ENCODE results near the gene CARNS1. TPM values are rescaled to one million over a fixed set of nuclear protein-coding genes. Genes with fewer than 3 reads are reported as not detected.
"Not testable (repeated sequence)": the region's sequence is repeated elsewhere in the genome, so short reads cannot be mapped to it uniquely, and the experiment has no call there.

The CARNS1 gene
- total and polyA plus RNA-seq, 2 donors: 0.63 to 0.76 TPM

DNA sequence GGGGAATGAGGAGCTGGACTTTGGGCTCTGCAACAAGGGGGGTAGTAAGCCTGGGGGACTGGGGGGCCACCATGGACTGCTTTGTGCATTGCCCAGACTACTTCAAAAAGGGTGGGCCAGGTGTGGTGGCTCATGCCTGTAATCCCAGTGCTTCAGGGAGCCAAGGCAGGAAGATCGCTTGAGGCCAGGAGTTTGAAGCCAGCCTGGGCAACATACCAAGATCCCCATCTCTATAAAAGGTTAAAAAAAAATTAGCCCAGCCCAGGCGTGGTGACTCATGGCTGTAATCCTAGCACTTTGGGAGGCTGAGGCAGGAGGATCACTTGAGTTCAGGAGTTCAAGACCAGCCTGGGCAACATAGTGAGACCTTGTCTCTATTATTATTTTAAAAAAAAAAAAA, 50.1 kb downstream of the CARNS1 start:
- not testable (repeated sequence) for DNase-seq (ENCODE audit: extremely low spot score); H3K4me1 ChIP-seq (ENCODE audit: insufficient read depth); H3K4me3 ChIP-seq (ENCODE audit: low read depth, low read length); H3K36me3 ChIP-seq (ENCODE audit: insufficient read depth); H3K27ac ChIP-seq (ENCODE audit: low read depth)
- WGBS: 48% methylated on average over 2 of the region's 2 CpGs

DNA sequence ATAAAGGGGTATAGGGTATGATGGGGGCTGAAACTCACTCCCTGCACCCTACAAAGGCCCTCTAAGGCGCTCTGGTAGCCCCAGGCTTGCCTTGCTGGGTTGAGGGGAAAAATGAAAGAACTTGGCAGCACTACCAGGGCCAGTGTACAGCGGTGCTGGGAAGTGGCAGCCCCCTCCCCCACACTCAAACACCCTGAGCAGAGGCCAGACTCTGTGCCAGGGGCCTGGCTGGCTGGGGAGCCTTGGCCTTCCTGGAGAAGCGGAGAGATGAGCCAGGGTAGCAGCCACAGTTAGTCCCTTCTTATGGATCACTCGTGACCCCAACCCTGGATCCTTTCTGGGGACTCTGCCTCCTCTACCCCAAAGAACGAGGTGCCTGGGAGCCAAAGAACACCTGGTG, 50.9 kb downstream of the CARNS1 start:
- WGBS: 82% methylated on average over 5 of the region's 5 CpGs
- Histone ChIP-seq H3K4me1 (ENCODE audit: insufficient read depth) (peaks cover 5% of the 10 kb centered on the region), H3K36me3 (ENCODE audit: insufficient read depth) (no peaks in the 10 kb centered on the region), H3K4me3 (ENCODE audit: low read depth, low read length) (no peak overlapping the region), H3K27ac (ENCODE audit: low read depth) (peak overlapping the region; percentile 14)
- no peak for DNase-seq (ENCODE audit: extremely low spot score)

DNA sequence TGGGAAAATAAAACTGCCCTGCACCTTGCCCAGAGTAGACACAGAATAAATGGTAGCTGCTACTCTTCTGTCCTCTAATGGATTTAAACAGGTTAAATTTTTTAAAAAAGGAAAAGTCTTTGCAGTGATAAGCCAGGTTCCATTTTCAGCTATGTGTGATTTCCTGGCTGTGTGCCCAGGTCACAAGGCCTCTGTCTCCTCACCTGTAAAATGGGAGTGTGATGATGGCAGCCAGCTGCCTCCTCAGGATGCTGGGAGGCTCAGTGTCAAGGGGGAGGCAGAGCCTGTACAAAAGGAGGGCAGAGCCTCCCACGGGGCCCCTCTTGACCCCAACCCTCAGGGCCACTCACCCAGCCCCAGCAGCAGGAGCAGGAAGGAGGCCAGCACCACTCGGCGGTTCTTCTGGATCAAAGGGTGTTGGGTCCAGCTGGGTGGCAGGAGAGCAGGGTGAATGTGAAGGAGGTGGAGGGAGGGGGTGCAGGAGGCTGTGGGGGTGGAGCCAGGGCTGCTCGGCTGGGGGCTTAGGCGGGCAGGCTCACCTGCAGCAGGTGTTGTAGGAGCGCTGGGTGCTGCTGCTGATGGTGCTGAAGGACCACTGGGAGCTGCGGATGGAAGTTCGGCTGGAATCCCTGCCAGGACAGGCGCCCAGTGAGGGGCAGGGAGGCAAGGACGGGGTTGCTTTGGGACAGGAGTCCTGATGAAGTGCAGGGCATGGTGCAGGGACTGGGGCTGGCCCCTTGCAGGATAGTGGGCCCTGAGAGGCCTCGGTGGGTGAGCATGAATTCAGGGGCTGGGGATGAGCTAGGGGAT, 51.7 kb downstream of the CARNS1 start:
- no peaks in the 10 kb centered on the region for H3K36me3 ChIP-seq (ENCODE audit: insufficient read depth)
- peaks cover 5% of the 10 kb centered on the region for H3K4me1 ChIP-seq (ENCODE audit: insufficient read depth)
- DNase-seq (ENCODE audit: extremely low spot score): no peak
- H3K27ac ChIP-seq (ENCODE audit: low read depth): no peak overlapping the region
- 76% methylated on average over 11 of the region's 11 CpGs for WGBS
- H3K4me3 ChIP-seq (ENCODE audit: low read depth, low read length): no peak overlapping the region

DNA sequence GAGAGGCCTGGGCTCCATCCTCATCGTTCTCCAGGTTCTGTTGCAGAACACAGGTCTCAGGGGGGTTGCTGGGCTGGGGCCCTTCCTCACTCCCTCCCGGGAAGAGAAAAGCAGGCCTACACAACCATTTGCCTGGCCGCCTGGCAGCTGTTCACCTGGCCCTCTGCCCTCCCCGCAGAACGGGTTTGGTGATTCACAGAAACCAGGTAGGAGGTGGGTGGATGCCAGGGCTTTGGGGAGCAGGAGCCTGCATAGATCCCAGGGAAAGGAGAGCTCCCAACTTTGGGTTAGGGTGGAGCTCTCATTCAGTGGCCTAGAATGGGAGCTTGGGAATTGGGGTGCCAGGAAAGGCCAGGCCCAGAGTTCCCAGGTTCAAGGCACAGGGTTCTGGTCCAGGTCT, 52.6 kb downstream of the CARNS1 start:
- peaks cover 5% of the 10 kb centered on the region for H3K4me1 ChIP-seq (ENCODE audit: insufficient read depth)
- H3K4me3 ChIP-seq (ENCODE audit: low read depth, low read length): peak overlapping the region; percentile 94
- peak overlapping the region; percentile 89 for H3K27ac ChIP-seq (ENCODE audit: low read depth)
- no peak for DNase-seq (ENCODE audit: extremely low spot score)
- 27% methylated on average over 5 of the region's 5 CpGs for WGBS
- H3K36me3 ChIP-seq (ENCODE audit: insufficient read depth): no peaks in the 10 kb centered on the region

DNA sequence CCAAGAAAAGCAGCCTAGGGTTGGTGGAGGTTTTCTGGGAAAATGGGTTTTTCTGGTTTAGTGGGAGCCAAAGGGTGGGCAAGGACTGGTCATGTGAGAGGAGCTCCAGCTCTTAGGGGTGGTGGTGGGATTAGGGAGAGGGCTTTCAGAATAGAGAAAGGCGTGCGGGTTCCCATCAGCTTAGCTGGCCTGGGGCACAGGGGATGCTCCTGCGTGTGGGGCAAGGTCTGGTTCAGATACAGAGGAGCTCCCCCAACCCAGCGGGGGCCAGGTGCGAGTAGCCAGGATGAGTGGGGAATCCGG, 52.9 kb downstream of the CARNS1 start:
- Histone ChIP-seq H3K27ac (ENCODE audit: low read depth) (peak overlapping the region; percentile 89), H3K4me1 (ENCODE audit: insufficient read depth) (peaks cover 5% of the 10 kb centered on the region), H3K36me3 (ENCODE audit: insufficient read depth) (no peaks in the 10 kb centered on the region), H3K4me3 (ENCODE audit: low read depth, low read length) (peak overlapping the region; percentile 94)
- no peak for DNase-seq (ENCODE audit: extremely low spot score)
- 4% methylated on average over 6 of the region's 6 CpGs for WGBS

DNA sequence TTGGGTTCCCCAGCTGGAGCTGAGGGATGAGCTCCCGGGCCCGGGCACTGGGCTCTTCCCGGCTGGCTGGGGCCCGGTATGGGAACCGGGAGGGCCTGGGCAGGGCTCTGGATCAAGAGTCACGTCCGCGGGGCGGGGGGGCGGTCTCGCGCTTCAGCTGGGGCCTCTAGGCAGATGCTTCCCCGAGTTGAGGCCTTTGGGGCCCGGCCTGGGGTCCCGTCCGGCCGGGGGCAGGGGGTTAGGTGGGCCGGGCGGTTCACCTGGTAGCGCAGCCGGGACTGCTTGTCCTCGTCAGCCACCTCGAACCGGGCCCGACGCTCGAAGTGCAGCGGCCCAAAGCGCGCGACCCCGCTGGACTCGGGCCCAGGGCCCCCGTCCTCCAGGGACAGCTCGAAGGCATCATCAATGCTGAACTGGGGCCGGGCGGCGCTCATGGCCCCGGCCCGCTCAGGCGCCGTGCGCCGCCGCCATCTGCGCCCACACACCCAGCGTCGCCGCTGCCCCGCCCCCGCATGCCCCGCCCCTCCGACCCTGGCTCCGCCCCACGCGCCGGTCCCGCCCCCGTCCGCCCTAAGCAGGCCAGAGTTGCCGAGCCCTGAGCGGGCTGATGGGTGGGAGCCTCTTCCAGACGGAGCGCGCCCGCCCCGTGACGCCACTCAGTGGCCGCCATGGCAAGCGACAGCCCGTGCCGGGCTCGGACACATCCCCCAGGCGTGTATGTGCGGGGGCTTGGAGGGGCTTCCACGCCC, 53.5 kb downstream of the CARNS1 start, which contains the start of gene TMEM134:
TSS of gene TMEM134 (minus strand) at position 493 of the 749 bp plus-strand sequence. CDS start at position 434, 59 bp downstream.
- under 1% methylated on average over 76 of the region's 76 CpGs for WGBS

DNA sequence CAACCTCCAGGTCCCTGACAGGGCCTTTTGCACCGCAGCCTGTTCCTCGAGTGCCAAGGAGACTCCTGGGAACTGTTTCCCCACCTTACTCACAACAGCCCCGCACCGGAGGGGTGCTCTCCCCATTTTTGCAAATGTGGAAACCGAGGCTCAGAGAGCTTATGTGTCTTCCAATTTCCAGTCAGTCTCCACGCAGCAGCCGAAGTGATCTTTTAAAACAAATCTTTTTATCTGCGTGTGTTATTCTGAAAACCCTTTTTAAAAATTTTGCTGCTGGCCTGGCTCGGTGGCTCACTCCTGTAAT, 54.0 kb downstream of the CARNS1 start:
- H3K4me3 ChIP-seq (ENCODE audit: low read depth, low read length): peak overlapping the region; percentile 94
- H3K27ac ChIP-seq (ENCODE audit: low read depth): peak overlapping the region; percentile 87
- no peaks in the 10 kb centered on the region for H3K36me3 ChIP-seq (ENCODE audit: insufficient read depth)
- peaks cover 5% of the 10 kb centered on the region for H3K4me1 ChIP-seq (ENCODE audit: insufficient read depth)
- no peak for DNase-seq (ENCODE audit: extremely low spot score)
- WGBS: 8% methylated on average over 9 of the region's 9 CpGs

More for the DNA sequence above, 53.5 kb downstream of the CARNS1 start, which contains the start of gene TMEM134:
- Histone ChIP-seq H3K4me1 (ENCODE audit: insufficient read depth) (peaks cover 5% of the 10 kb centered on the region), H3K27ac (ENCODE audit: low read depth) (peak within 1 kb of the TSS; percentile 89), H3K36me3 (ENCODE audit: insufficient read depth) (no peaks in the 10 kb centered on the region), H3K4me3 (ENCODE audit: low read depth, low read length) (peak within 1 kb of the TSS; percentile 94)
- DNase-seq (ENCODE audit: extremely low spot score): peak; percentile 62

DNA sequence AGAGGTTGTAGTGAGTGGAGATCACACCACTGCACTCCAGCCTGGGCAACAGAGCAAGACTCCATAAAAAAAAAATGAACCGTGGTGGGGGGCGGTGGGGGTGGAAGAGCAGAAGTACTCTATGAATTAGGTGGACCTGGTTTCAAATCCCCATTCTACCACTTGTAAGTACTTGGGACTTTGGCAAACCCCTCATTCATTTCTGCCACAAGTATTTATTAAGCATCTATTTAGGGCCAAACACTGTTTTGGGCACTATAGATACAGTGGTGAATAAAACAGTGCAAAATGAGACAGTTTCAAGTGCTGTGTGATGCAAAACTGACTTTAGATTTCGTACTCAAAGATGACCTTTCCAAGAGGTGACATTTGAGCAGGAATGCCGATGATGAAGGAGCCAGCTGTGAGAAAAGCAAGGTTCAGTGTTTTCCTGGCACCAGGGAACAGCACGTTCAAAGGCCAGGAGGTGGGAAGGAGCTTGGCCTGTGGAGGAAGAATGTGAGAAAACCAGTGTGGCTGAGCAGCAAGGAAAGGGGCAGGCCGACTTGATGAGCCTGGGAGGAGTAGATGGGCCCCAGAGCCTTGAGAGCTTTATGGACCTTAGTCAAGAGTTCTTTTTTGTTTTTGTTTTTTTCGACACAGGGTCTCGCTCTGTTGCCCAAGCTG, 55.0 kb downstream of the CARNS1 start:
- H3K4me1 ChIP-seq (ENCODE audit: insufficient read depth): peaks cover 5% of the 10 kb centered on the region
- WGBS: 82% methylated on average over 8 of the region's 8 CpGs
- no peak for DNase-seq (ENCODE audit: extremely low spot score)
- no peak overlapping the region for H3K4me3 ChIP-seq (ENCODE audit: low read depth, low read length)
- no peaks in the 10 kb centered on the region for H3K36me3 ChIP-seq (ENCODE audit: insufficient read depth)
- no peak overlapping the region for H3K27ac ChIP-seq (ENCODE audit: low read depth)

DNA sequence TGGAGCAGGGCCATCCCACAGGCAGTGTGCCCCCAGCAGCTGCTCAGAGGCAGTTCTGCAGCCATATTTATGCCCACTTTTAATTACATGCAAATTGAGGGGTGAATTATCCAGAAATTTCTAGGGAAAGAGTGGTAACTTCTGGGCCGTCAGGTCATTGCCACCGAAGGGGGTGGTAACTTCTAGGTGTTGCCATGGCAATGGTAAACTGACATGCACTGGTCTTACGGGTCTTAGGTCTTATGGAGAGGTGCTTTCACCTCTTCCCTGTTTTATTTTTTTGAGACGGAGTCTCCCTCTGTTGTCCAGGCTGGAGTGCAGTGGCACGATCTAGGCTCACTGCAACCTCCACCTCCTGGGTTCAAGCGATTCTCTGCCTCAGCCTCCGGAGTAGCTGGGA, 57.4 kb downstream of the CARNS1 start:
- 67% methylated on average over 7 of the region's 7 CpGs for WGBS

More for the DNA sequence above, 57.4 kb downstream of the CARNS1 start:
- no peak for DNase-seq (ENCODE audit: extremely low spot score)
- Histone ChIP-seq H3K36me3 (ENCODE audit: insufficient read depth) (no peaks in the 10 kb centered on the region), H3K4me3 (ENCODE audit: low read depth, low read length) (no peak overlapping the region), H3K27ac (ENCODE audit: low read depth) (no peak overlapping the region), H3K4me1 (ENCODE audit: insufficient read depth) (peaks cover 3% of the 10 kb centered on the region)

Small RNA genes lying within 50 kb of the gene (small RNA-seq; reads per million reads assigned to genes)
- gene RNU6-1238P: not detected

Other genes starting within 250 kb of the CARNS1 start
- 21.1 TPM for gene GRK2, start 149.2 kb upstream of the CARNS1 start, total RNA-seq
- 66.3 TPM for gene GRK2, start 149.2 kb upstream of the CARNS1 start, polyA plus RNA-seq
- 25.2 TPM for gene ANKRD13D, start 126.4 kb upstream of the CARNS1 start, total RNA-seq
- 44.0 TPM for gene ANKRD13D, start 126.4 kb upstream of the CARNS1 start, polyA plus RNA-seq
- gene SSH3, start 112.1 kb upstream of the CARNS1 start, total RNA-seq: 23.6 TPM
- 52.7 TPM for gene SSH3, start 112.1 kb upstream of the CARNS1 start, polyA plus RNA-seq
- gene POLD4, start 62.1 kb upstream of the CARNS1 start, total RNA-seq: 8.8 TPM
- gene POLD4, start 62.1 kb upstream of the CARNS1 start, polyA plus RNA-seq: 157 TPM
- 2.7 TPM for gene CLCF1, start 42.1 kb upstream of the CARNS1 start, total RNA-seq
- gene CLCF1, start 42.1 kb upstream of the CARNS1 start, polyA plus RNA-seq: 9.2 TPM
- 7.5 TPM for gene RAD9A, start 23.7 kb upstream of the CARNS1 start, total RNA-seq
- gene RAD9A, start 23.7 kb upstream of the CARNS1 start, polyA plus RNA-seq: 16.9 TPM
- 70.6 TPM for gene PPP1CA, start 13.8 kb upstream of the CARNS1 start, total RNA-seq
- 85.9 TPM for gene PPP1CA, start 13.8 kb upstream of the CARNS1 start, polyA plus RNA-seq
- gene TBC1D10C, start 11.6 kb upstream of the CARNS1 start, total RNA-seq: 0.42 TPM
- gene TBC1D10C, start 11.6 kb upstream of the CARNS1 start, polyA plus RNA-seq: 2.6 TPM
- gene RPS6KB2, start 12.8 kb downstream of the CARNS1 start, total RNA-seq: 19.8 TPM
- 41.2 TPM for gene RPS6KB2, start 12.8 kb downstream of the CARNS1 start, polyA plus RNA-seq
- 1.2 TPM for gene PTPRCAP, start 22.0 kb downstream of the CARNS1 start, total RNA-seq
- 5.2 TPM for gene PTPRCAP, start 22.0 kb downstream of the CARNS1 start, polyA plus RNA-seq
- 31.0 TPM for gene CORO1B, start 27.8 kb downstream of the CARNS1 start, total RNA-seq
- 99.3 TPM for gene CORO1B, start 27.8 kb downstream of the CARNS1 start, polyA plus RNA-seq
- gene GPR152, start 37.1 kb downstream of the CARNS1 start, total RNA-seq: not detected
- not detected for gene GPR152, start 37.1 kb downstream of the CARNS1 start, polyA plus RNA-seq
- gene CABP4, start 39.7 kb downstream of the CARNS1 start, total RNA-seq: 0.26 TPM
- 0.96 TPM for gene CABP4, start 39.7 kb downstream of the CARNS1 start, polyA plus RNA-seq
- gene TMEM134, start 53.6 kb downstream of the CARNS1 start, total RNA-seq: 20.4 TPM
- 80.2 TPM for gene TMEM134, start 53.6 kb downstream of the CARNS1 start, polyA plus RNA-seq
- 42.9 TPM for gene AIP, start 67.3 kb downstream of the CARNS1 start, total RNA-seq
- 135 TPM for gene AIP, start 67.3 kb downstream of the CARNS1 start, polyA plus RNA-seq
- gene PITPNM1, start 89.7 kb downstream of the CARNS1 start, total RNA-seq: 12.6 TPM
- 18.5 TPM for gene PITPNM1, start 89.7 kb downstream of the CARNS1 start, polyA plus RNA-seq
- 5.9 TPM for gene CDK2AP2, start 92.5 kb downstream of the CARNS1 start, total RNA-seq
- 75.8 TPM for gene CDK2AP2, start 92.5 kb downstream of the CARNS1 start, polyA plus RNA-seq
- gene CABP2, start 107.8 kb downstream of the CARNS1 start, total RNA-seq: not detected
- not detected for gene CABP2, start 107.8 kb downstream of the CARNS1 start, polyA plus RNA-seq
- gene GSTP1, start 168.1 kb downstream of the CARNS1 start, total RNA-seq: 299 TPM
- gene GSTP1, start 168.1 kb downstream of the CARNS1 start, polyA plus RNA-seq: 679 TPM
- gene NDUFV1, start 191.3 kb downstream of the CARNS1 start, total RNA-seq: 103 TPM
- gene NDUFV1, start 191.3 kb downstream of the CARNS1 start, polyA plus RNA-seq: 161 TPM
- gene NUDT8, start 214.3 kb downstream of the CARNS1 start, total RNA-seq: 3.0 TPM
- gene NUDT8, start 214.3 kb downstream of the CARNS1 start, polyA plus RNA-seq: 5.8 TPM
- not detected for gene TBX10, start 224.1 kb downstream of the CARNS1 start, total RNA-seq
- gene TBX10, start 224.1 kb downstream of the CARNS1 start, polyA plus RNA-seq: not detected
- not detected for gene ACY3, start 235.1 kb downstream of the CARNS1 start, total RNA-seq
- gene ACY3, start 235.1 kb downstream of the CARNS1 start, polyA plus RNA-seq: not detected